Neural crest cell (in vitro differentiated cells): ENCODE results near the gene SRRM2. TPM values are rescaled to one million over a fixed set of nuclear protein-coding genes. Genes with fewer than 3 reads are reported as not detected.

Source experiments
- DNase-seq: peaks from one replicate; pipeline ENCODE4 v3.0.0; 2021; ENCODE audit warnings: low read depth, mixed read lengths, low spot score
- H3K27ac Mint-ChIP-seq: one replicate; pipeline ENCODE4 v1.8.0; 2021; ENCODE audit warnings: mild to moderate bottlenecking, mixed read lengths; ENCODE audit not compliant: unreplicated experiment
- H3K27me3 Mint-ChIP-seq: 2 replicates; pipeline ENCODE4 v1.8.0; 2021; ENCODE audit warnings: low read depth, mild to moderate bottlenecking, mixed read lengths
- H3K36me3 Mint-ChIP-seq: 2 replicates; pipeline ENCODE4 v1.8.0; 2021; ENCODE audit warnings: low read depth, mild to moderate bottlenecking, mixed read lengths
- H3K4me1 Mint-ChIP-seq: 2 replicates; pipeline ENCODE4 v1.8.0; 2021; ENCODE audit warnings: mixed read lengths
- H3K4me3 Mint-ChIP-seq: one replicate; pipeline ENCODE4 v1.8.0; 2021; ENCODE audit warnings: mild to moderate bottlenecking, mixed read lengths
- H3K9me3 Mint-ChIP-seq: 2 replicates; pipeline ENCODE4 v1.8.0; 2021; ENCODE audit warnings: mixed read lengths
- total RNA-seq: library from RNA; stranded (reverse); gene quantifications from 2 replicates; pipeline ENCODE4 v1.2.1, GENCODE V29; 2021
- TF ChIP-seq, protein P1 (sequence below): fragments of 200-600 bp; sonication (generic); conservative IDR thresholded peaks from 2 replicates; pipeline ENCODE4 v1.5.0; 2021; ENCODE audit warnings: antibody characterized with exemption, mild to moderate bottlenecking

The SRRM2 gene
- total RNA-seq, 1 donor from 2014 or later, result 803 TPM

DNA sequence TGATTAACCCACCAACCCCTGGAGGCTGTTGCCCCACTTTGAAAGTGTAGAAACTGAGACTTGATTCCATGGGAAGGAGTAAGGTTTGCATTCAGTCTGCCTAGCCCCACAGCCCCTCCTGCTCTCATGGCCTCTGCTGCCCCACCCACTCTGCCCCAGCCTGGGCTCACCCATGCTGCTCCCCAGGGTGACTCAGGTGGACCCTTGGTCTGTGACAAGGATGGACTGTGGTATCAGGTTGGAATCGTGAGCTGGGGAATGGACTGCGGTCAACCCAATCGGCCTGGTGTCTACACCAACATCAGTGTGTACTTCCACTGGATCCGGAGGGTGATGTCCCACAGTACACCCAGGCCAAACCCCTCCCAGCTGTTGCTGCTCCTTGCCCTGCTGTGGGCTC lies 52.3 kb downstream of the SRRM2 start:
- TF ChIP-seq, protein P1, sequence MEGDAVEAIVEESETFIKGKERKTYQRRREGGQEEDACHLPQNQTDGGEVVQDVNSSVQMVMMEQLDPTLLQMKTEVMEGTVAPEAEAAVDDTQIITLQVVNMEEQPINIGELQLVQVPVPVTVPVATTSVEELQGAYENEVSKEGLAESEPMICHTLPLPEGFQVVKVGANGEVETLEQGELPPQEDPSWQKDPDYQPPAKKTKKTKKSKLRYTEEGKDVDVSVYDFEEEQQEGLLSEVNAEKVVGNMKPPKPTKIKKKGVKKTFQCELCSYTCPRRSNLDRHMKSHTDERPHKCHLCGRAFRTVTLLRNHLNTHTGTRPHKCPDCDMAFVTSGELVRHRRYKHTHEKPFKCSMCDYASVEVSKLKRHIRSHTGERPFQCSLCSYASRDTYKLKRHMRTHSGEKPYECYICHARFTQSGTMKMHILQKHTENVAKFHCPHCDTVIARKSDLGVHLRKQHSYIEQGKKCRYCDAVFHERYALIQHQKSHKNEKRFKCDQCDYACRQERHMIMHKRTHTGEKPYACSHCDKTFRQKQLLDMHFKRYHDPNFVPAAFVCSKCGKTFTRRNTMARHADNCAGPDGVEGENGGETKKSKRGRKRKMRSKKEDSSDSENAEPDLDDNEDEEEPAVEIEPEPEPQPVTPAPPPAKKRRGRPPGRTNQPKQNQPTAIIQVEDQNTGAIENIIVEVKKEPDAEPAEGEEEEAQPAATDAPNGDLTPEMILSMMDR, result no peak
- H3K9me3 Mint-ChIP-seq, result peaks cover 7% of the 10 kb centered on the region
- H3K27me3 Mint-ChIP-seq, result peaks cover 34% of the 10 kb centered on the region
- H3K36me3 Mint-ChIP-seq, result no peaks in the 10 kb centered on the region
- no peak for DNase-seq
- no peak overlapping the region for H3K27ac Mint-ChIP-seq
- no peak overlapping the region for H3K4me3 Mint-ChIP-seq
- no peaks in the 10 kb centered on the region for H3K4me1 Mint-ChIP-seq

GRCh38 chr16:2806286-2806685 lies 53.8 kb downstream of the SRRM2 start:
- H3K27me3 Mint-ChIP-seq, result peaks cover 47% of the 10 kb centered on the region
- H3K4me3 Mint-ChIP-seq, result no peak overlapping the region
- H3K27ac Mint-ChIP-seq, result no peak overlapping the region
- no peaks in the 10 kb centered on the region for H3K36me3 Mint-ChIP-seq
- no peak for DNase-seq
- H3K4me1 Mint-ChIP-seq, result no peaks in the 10 kb centered on the region
- H3K9me3 Mint-ChIP-seq, result peaks cover 7% of the 10 kb centered on the region
- TF ChIP-seq, protein P1, result no peak

DNA sequence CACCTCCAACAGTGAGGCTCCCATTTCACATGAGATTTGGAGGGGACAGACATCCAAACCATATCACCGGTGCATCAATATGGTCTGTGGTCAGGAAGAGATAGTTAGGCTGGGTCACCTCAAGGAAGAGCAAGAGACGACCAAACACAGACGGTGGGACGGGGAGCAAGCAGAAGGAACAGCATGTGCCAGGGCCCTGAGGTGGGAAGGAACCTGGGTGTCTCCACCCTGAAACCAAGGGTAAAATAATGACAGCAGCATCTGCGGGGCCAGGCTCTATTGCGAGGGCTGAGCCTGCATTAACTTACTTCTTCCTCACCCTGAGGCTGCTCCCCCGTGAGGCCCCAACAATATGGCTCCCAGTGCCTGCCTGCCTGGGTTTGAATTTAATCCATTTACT lies 55.7 kb downstream of the SRRM2 start:
- no peak overlapping the region for H3K27ac Mint-ChIP-seq
- no peaks in the 10 kb centered on the region for H3K36me3 Mint-ChIP-seq
- no peak for DNase-seq
- no peaks in the 10 kb centered on the region for H3K4me1 Mint-ChIP-seq
- TF ChIP-seq, protein P1, result no peak
- peaks cover 5% of the 10 kb centered on the region for H3K9me3 Mint-ChIP-seq
- H3K27me3 Mint-ChIP-seq, result peaks cover 50% of the 10 kb centered on the region
- H3K4me3 Mint-ChIP-seq, result no peak overlapping the region

DNA sequence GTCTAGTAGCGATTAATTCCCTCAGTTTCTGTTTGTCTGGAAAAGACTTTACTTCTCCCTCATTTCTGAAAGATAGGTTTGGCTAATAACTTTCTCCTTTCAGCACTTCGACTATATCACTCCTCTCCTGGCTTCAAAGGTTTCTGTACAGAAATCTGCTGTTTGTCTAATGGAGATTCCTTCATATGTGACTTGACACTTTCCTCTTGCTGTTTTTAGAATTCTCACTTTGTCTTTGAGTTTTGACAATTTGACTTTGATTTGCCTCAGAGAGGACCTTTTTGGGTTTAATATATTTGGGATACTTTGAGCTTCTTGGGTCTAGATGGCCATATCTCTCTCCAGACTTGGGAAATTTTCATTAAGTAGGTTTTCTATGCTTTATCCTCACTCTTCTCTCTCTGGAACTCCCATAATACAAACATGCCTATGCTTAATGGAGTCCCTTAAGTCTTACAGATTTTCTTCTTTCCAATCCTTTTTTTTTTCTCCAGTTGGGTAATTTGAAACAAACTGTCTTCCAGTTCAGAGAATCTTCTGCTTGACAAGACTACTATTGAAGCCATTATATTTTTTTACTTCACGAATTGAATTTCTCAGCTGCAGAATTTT lies 56.8 kb downstream of the SRRM2 start:
- no peaks in the 10 kb centered on the region for H3K9me3 Mint-ChIP-seq
- no peak for DNase-seq
- H3K4me1 Mint-ChIP-seq, result no peaks in the 10 kb centered on the region
- TF ChIP-seq, protein P1, result no peak
- no peak overlapping the region for H3K4me3 Mint-ChIP-seq
- H3K36me3 Mint-ChIP-seq, result no peaks in the 10 kb centered on the region
- H3K27me3 Mint-ChIP-seq, result peaks cover 45% of the 10 kb centered on the region
- no peak overlapping the region for H3K27ac Mint-ChIP-seq

GRCh38 chr16:2810651-2811050 lies 58.2 kb downstream of the SRRM2 start:
- Mint-ChIP-seq H3K27ac (no peak overlapping the region), H3K27me3 (peaks cover 43% of the 10 kb centered on the region), H3K9me3 (no peaks in the 10 kb centered on the region), H3K4me1 (no peaks in the 10 kb centered on the region), H3K4me3 (no peak overlapping the region), H3K36me3 (no peaks in the 10 kb centered on the region)
- DNase-seq, result no peak
- TF ChIP-seq, protein P1, result no peak
